T-helper 1 cell treated with Interleukin-12 subunit alpha and Interleukin-12 subunit beta and Interleukin-4 antibody, amounts not matched to agents 30 ng/mL and 1 ng/mL, for 36 hours (primary cell): Measurements from ENCODE around the gene HOXB3. TPM values are rescaled to one million over a fixed set of nuclear protein-coding genes. Genes with fewer than 3 reads are reported as not detected.

Experiments used
- intact Hi-C: fragments of 100-400 bp; cut with micrococcal nuclease; formaldehyde crosslinking; loops from one replicate; pipeline ENCODE4 v1.15.1; 2024
- total RNA-seq: library from RNA; stranded (reverse); gene quantifications from 2 replicates; pipeline ENCODE4 v1.2.3, GENCODE V29; 2022

Gene HOXB3
- total RNA-seq, 1 donor from 2014 or later: 12.8 TPM

- intact Hi-C loops: no loop called here
Observed at GRCh38 chr17:48532261-48532660, 57.8 kb downstream of the HOXB3 start.

GRCh38 chr17:48530887-48531272 lies 59.2 kb downstream of the HOXB3 start, which contains the start of gene HOXB1:
Gene HOXB1 (minus strand): TSS chr17:48531011. CDS start chr17:48530904, 107 bp downstream.
- intact Hi-C loops: no loop called here

- intact Hi-C loops: no loop called here
Observed at GRCh38 chr17:48530208-48530886, 59.7 kb downstream of the HOXB3 start.

- intact Hi-C loops: no loop called here
Observed at GRCh38 chr17:48529683-48530009, 60.4 kb downstream of the HOXB3 start.

- intact Hi-C loops: no loop called here
Observed at GRCh38 chr17:48528936-48529682, 60.9 kb downstream of the HOXB3 start.

GRCh38 chr17:48528153-48528935 lies 61.7 kb downstream of the HOXB3 start:
- intact Hi-C loops: no loop called here

- intact Hi-C loops: no loop called here
Observed at GRCh38 chr17:48527547-48527932, 62.5 kb downstream of the HOXB3 start.

- intact Hi-C loops: no loop called here
Observed at GRCh38 chr17:48526608-48527546, 63.2 kb downstream of the HOXB3 start.

GRCh38 chr17:48523010-48523409 lies 67.0 kb downstream of the HOXB3 start:
- intact Hi-C loops: no loop called here

- intact Hi-C loops: no loop called here
Observed at GRCh38 chr17:48522031-48522653, 67.9 kb downstream of the HOXB3 start.

- intact Hi-C loops: no loop called here
Observed at GRCh38 chr17:48520631-48521079, 69.4 kb downstream of the HOXB3 start.

- intact Hi-C loops: no loop called here
Observed at GRCh38 chr17:48519427-48519826, 70.6 kb downstream of the HOXB3 start.

- intact Hi-C loops: no loop called here
Observed at GRCh38 chr17:48517478-48517877, 72.6 kb downstream of the HOXB3 start.

- intact Hi-C loops: no loop called here
Observed at GRCh38 chr17:48515925-48516900, 73.8 kb downstream of the HOXB3 start.

GRCh38 chr17:48514477-48514876 lies 75.6 kb downstream of the HOXB3 start:
- intact Hi-C loops: no loop called here

- intact Hi-C loops: no loop called here
Observed at GRCh38 chr17:48513666-48514455, 76.2 kb downstream of the HOXB3 start.

GRCh38 chr17:48513097-48513496 lies 76.9 kb downstream of the HOXB3 start:
- intact Hi-C loops: no loop called here
